Measurements from ENCODE around the gene TAF5L. TPM values are rescaled to one million over a fixed set of nuclear protein-coding genes. Genes with fewer than 3 reads are reported as not detected.

TAF5L gene
- total RNA-seq = 10 to 100 TPM in 2 of 4 donors, 1 to 10 TPM in 2; 7.5 to 15.7 (median 9.4) TPM

- peak; percentile 72 to 96 for DNase-seq (ENCODE audit: low spot score in 2 of 2)
- no peak for TF ChIP-seq CTCF (IDR thresholded peaks at IDR 0.05)
- no peak for TF ChIP-seq POLR2A (IDR thresholded peaks at IDR 0.05)
- peak within 1 kb of the TSS; percentile 92 for H3K4me3 ChIP-seq (ENCODE audit: low read depth, poor library complexity, severe bottlenecking)
- 1% methylated on average over 21 to 47 of the region's 97 CpGs for WGBS, 2 donors
- intact Hi-C loops (cut with DNase I; ENCODE audit: low total_unique reads) = no loop called here
These were observed at the start of gene TAF5L, which contains the start of gene URB2 for GRCh38 chr1:229625915-229626831. TAF5L (minus strand) TSS chr1:229626122; CDS start chr1:229614482, 11,640 bp downstream. URB2 (plus strand) TSS chr1:229626247; CDS start chr1:229627634, 1,387 bp downstream.

- intact Hi-C loops (cut with DNase I; ENCODE audit: low total_unique reads) = no loop called here
- TF ChIP-seq POLR2A (IDR thresholded peaks at IDR 0.05) (no peak), CTCF (IDR thresholded peaks at IDR 0.05) (no peak)
- DNase-seq (ENCODE audit: low spot score in 2 of 2) = no peak
- H3K4me3 ChIP-seq (ENCODE audit: low read depth, poor library complexity, severe bottlenecking) = no peak overlapping the region
These were observed 49.5 kb upstream of the TAF5L start for GRCh38 chr1:229675396-229675795.

- 58 to 63% methylated on average over 5 of the region's 5 CpGs for WGBS, 2 donors
- no peak overlapping the region for H3K4me3 ChIP-seq (ENCODE audit: low read depth, poor library complexity, severe bottlenecking)
- intact Hi-C loops (cut with DNase I; ENCODE audit: low total_unique reads) = no loop called here
- no peak for TF ChIP-seq CTCF (IDR thresholded peaks at IDR 0.05)
- TF ChIP-seq POLR2A (IDR thresholded peaks at IDR 0.05) = no peak
- DNase-seq (ENCODE audit: low spot score in 2 of 2) = no peak
These were observed 48.1 kb upstream of the TAF5L start for GRCh38 chr1:229674042-229674441.

- intact Hi-C loops (cut with DNase I; ENCODE audit: low total_unique reads) = no loop called here
- TF ChIP-seq POLR2A (IDR thresholded peaks at IDR 0.05) (no peak), CTCF (IDR thresholded peaks at IDR 0.05) (no peak)
- no peak overlapping the region for H3K4me3 ChIP-seq (ENCODE audit: low read depth, poor library complexity, severe bottlenecking)
- 49 to 50% methylated on average over 2 of the region's 2 CpGs for WGBS, 2 donors
- no peak for DNase-seq (ENCODE audit: low spot score in 2 of 2)
These were observed 46.3 kb upstream of the TAF5L start for GRCh38 chr1:229672246-229672645.

GRCh38 chr1:229671310-229671709 lies 45.4 kb upstream of the TAF5L start:
- TF ChIP-seq CTCF (IDR thresholded peaks at IDR 0.05) = no peak
- TF ChIP-seq POLR2A (IDR thresholded peaks at IDR 0.05) = no peak
- intact Hi-C loops (cut with DNase I; ENCODE audit: low total_unique reads) = no loop called here
- WGBS, 2 donors = 77 to 81% methylated on average over 5 of the region's 5 CpGs
- H3K4me3 ChIP-seq (ENCODE audit: low read depth, poor library complexity, severe bottlenecking) = no peak overlapping the region
- no peak for DNase-seq (ENCODE audit: low spot score in 2 of 2)
